HG02852 (cell line): ENCODE data around the gene DNHD1.

Experiments used
- ATAC-seq: cut with Tn5 transposase; IDR thresholded peaks from one replicate; pipeline ENCODE4 v1.9.1; 2021; ENCODE audit warnings: mild to moderate bottlenecking, moderate library complexity; ENCODE audit not compliant: unreplicated experiment

DNHD1 gene

GRCh38 chr11:6586434-6587359 lies 89.6 kb downstream of the DNHD1 start:
- ATAC-seq: no peak

- no peak for ATAC-seq
Measured at GRCh38 chr11:6587360-6587953, 90.4 kb downstream of the DNHD1 start.

GRCh38 chr11:6588018-6588417 lies 90.9 kb downstream of the DNHD1 start:
- no peak for ATAC-seq

- ATAC-seq: no peak
Measured at GRCh38 chr11:6594142-6594768, 97.2 kb downstream of the DNHD1 start.

- no peak for ATAC-seq
Measured at GRCh38 chr11:6596239-6596877, 99.3 kb downstream of the DNHD1 start.

GRCh38 chr11:6598555-6598954 lies 101.5 kb downstream of the DNHD1 start:
- ATAC-seq: no peak

GRCh38 chr11:6599449-6599848 lies 102.4 kb downstream of the DNHD1 start:
- ATAC-seq: no peak

GRCh38 chr11:6599881-6600390 lies 102.9 kb downstream of the DNHD1 start:
- ATAC-seq: no peak

- no peak for ATAC-seq
Measured at GRCh38 chr11:6601041-6601461, 104.0 kb downstream of the DNHD1 start.

- ATAC-seq: no peak
Measured at GRCh38 chr11:6602096-6602940, 105.2 kb downstream of the DNHD1 start.

- peak; percentile 77 for ATAC-seq
Measured at GRCh38 chr11:6603287-6604080, 106.4 kb downstream of the DNHD1 start, which contains the start of the genes ILK and RRP8. ILK (plus strand) TSS chr11:6603774; CDS start chr11:6604272, 498 bp downstream. RRP8 (minus strand) TSS chr11:6603616; CDS start chr11:6603502, 114 bp downstream.

GRCh38 chr11:6604081-6604626 lies 107.1 kb downstream of the DNHD1 start:
- peak; percentile 35 for ATAC-seq

- no peak for ATAC-seq
Measured at GRCh38 chr11:6604790-6605189, 107.7 kb downstream of the DNHD1 start.

- ATAC-seq: peak; percentile 31
Measured at GRCh38 chr11:6606471-6607189, 109.5 kb downstream of the DNHD1 start.

- no peak for ATAC-seq
Measured at GRCh38 chr11:6607190-6607795, 110.2 kb downstream of the DNHD1 start.

- ATAC-seq: no peak
Measured at GRCh38 chr11:6608011-6608410, 110.9 kb downstream of the DNHD1 start.

GRCh38 chr11:6608726-6609501 lies 111.8 kb downstream of the DNHD1 start:
- no peak for ATAC-seq
